ENCODE results near the gene CLDN16.

GRCh38 chr3:190345027-190345821, 42.7 kb upstream of the CLDN16 start:
- TF ChIP-seq CTCF (conservative IDR thresholded peaks at IDR 0.05 in 1 of 2, IDR thresholded peaks at IDR 0.05 in 1 of 2; ENCODE audit: extremely low read depth in 1 of 2, insufficient read depth in 1 of 2, low read depth in 1 of 2, low read length in 2 of 2) (no peak), EZH2 (IDR thresholded peaks at IDR 0.05; ENCODE audit: borderline replicate concordance, low read length) (no peak)

All from mammary epithelial cell (primary cell).